ENCODE results near the gene PTBP3. TPM values are rescaled to one million over a fixed set of nuclear protein-coding genes. Genes with fewer than 3 reads are reported as not detected.

Gene PTBP3
- total RNA-seq, 1 donor from 2014 or later: 108 TPM

- FAIRE-seq (no peak), DNase-seq (ENCODE audit: low read depth) (no peak)
- Histone ChIP-seq H3K79me2 (ENCODE audit: insufficient read depth, low read length) (no peaks in the 10 kb centered on the region), H2AFZ (ENCODE audit: low read depth, low read length) (no peak overlapping the region), H3K36me3 (ENCODE audit: insufficient read depth, low read length) (no peaks in the 10 kb centered on the region), H3K27me3 (ENCODE audit: insufficient read depth, low read length) (no peaks in the 10 kb centered on the region), H3K9me3 (ENCODE audit: insufficient read depth, low read depth, low read length) (no peaks in the 10 kb centered on the region), H3K4me3 (ENCODE audit: insufficient read depth, low read depth, low read length) (no peak overlapping the region), H3K4me1 (ENCODE audit: insufficient read depth, low read length) (peaks cover 5% of the 10 kb centered on the region), H3K9ac (ENCODE audit: low read length) (no peak overlapping the region), H3K27ac (ENCODE audit: low read depth, low read length) (no peak overlapping the region), H3K4me2 (ENCODE audit: low read length) (no peak overlapping the region), H4K20me1 (ENCODE audit: insufficient read depth, low read length) (no peaks in the 10 kb centered on the region)
- no peaks in the 10 kb centered on the region for H3K36me3 Mint-ChIP-seq (ENCODE audit: low read depth, unreplicated experiment)
- TF ChIP-seq EZH2 (IDR thresholded peaks at IDR 0.05; ENCODE audit: insufficient read depth, low read length): no peak
- TF ChIP-seq CTCF (IDR thresholded peaks at IDR 0.05; ENCODE audit: insufficient read depth, low read depth, low read length): no peak
- H3K9me3 Mint-ChIP-seq (ENCODE audit: unreplicated experiment): no peaks in the 10 kb centered on the region
- H3K4me3 Mint-ChIP-seq (ENCODE audit: unreplicated experiment): no peak overlapping the region
- no peaks in the 10 kb centered on the region for H3K27me3 Mint-ChIP-seq (ENCODE audit: low read depth, unreplicated experiment)
- H3K4me1 Mint-ChIP-seq (ENCODE audit: low read depth, unreplicated experiment): no peaks in the 10 kb centered on the region
- H3K27ac Mint-ChIP-seq (ENCODE audit: unreplicated experiment): no peak overlapping the region
These were observed 31.3 kb upstream of the PTBP3 start for GRCh38 chr9:112364761-112365160.

GRCh38 chr9:112361601-112362000, 28.2 kb upstream of the PTBP3 start:
- no peak overlapping the region for H2AFZ ChIP-seq (ENCODE audit: low read depth, low read length)
- H3K27me3 Mint-ChIP-seq (ENCODE audit: low read depth, unreplicated experiment): no peaks in the 10 kb centered on the region

More at GRCh38 chr9:112361601-112362000, 28.2 kb upstream of the PTBP3 start:
- FAIRE-seq (no peak), DNase-seq (ENCODE audit: low read depth) (no peak)
- Mint-ChIP-seq H3K27ac (ENCODE audit: unreplicated experiment) (no peak overlapping the region), H3K9me3 (ENCODE audit: unreplicated experiment) (no peaks in the 10 kb centered on the region), H3K4me1 (ENCODE audit: low read depth, unreplicated experiment) (no peaks in the 10 kb centered on the region), H3K36me3 (ENCODE audit: low read depth, unreplicated experiment) (no peaks in the 10 kb centered on the region), H3K4me3 (ENCODE audit: unreplicated experiment) (no peak overlapping the region)
- H3K79me2 ChIP-seq (ENCODE audit: insufficient read depth, low read length): no peaks in the 10 kb centered on the region
- peak; percentile 40 for TF ChIP-seq CTCF (IDR thresholded peaks at IDR 0.05; ENCODE audit: insufficient read depth, low read depth, low read length)
- no peak for TF ChIP-seq EZH2 (IDR thresholded peaks at IDR 0.05; ENCODE audit: insufficient read depth, low read length)
- H3K4me3 ChIP-seq (ENCODE audit: insufficient read depth, low read depth, low read length): no peak overlapping the region
- H3K36me3 ChIP-seq (ENCODE audit: insufficient read depth, low read length): no peaks in the 10 kb centered on the region
- no peaks in the 10 kb centered on the region for H4K20me1 ChIP-seq (ENCODE audit: insufficient read depth, low read length)
- no peak overlapping the region for H3K9ac ChIP-seq (ENCODE audit: low read length)
- no peaks in the 10 kb centered on the region for H3K9me3 ChIP-seq (ENCODE audit: insufficient read depth, low read depth, low read length)
- no peak overlapping the region for H3K27ac ChIP-seq (ENCODE audit: low read depth, low read length)
- H3K4me1 ChIP-seq (ENCODE audit: insufficient read depth, low read length): peaks cover 5% of the 10 kb centered on the region
- peak overlapping the region; percentile 65 for H3K4me2 ChIP-seq (ENCODE audit: low read length)
- H3K27me3 ChIP-seq (ENCODE audit: insufficient read depth, low read length): no peaks in the 10 kb centered on the region

Data from astrocyte (in vitro differentiated cells and primary cell).